GF-D8 (cell line): ENCODE measurements around the gene SMIM36.
"Not testable (repeated sequence)": the region's sequence is repeated elsewhere in the genome, so short reads cannot be mapped to it uniquely, and the experiment has no call there.

Experiments
- DNase-seq: peaks from one replicate; lab custom pipeline; 2025; lab: John Stamatoyannopoulos, UW

The SMIM36 gene

DNA sequence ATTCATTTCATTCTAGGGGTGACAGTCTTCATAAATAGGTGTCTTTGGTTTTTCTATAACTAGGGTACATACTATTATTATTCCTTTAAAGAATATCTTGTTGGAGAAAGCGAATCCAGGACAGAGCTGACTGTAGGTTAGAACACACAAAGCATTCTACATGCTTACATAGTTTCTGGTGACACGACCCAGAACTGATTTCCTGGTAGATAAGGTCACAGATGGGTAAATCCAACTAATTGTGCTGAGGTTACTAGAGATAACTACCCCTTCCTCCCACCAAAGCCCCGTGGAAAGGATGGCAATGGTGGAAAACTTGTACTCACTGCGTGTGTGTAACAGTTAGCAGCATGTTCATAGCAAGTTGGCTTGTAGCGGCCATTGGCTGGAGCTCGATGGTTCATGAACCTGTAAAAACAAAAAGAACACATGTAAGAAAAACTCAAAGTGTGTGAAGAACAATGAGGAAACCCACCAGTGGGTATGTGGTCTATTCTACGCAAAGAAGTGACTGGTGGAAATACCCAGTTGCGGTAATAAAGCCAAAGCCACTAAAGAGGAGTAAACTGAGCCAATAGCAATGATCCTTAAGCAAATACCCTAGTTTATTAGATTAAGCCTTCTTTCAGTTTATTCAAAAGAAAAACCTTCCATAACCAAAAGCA, 97.3 kb downstream of the SMIM36 start:
- no peak for DNase-seq

DNA sequence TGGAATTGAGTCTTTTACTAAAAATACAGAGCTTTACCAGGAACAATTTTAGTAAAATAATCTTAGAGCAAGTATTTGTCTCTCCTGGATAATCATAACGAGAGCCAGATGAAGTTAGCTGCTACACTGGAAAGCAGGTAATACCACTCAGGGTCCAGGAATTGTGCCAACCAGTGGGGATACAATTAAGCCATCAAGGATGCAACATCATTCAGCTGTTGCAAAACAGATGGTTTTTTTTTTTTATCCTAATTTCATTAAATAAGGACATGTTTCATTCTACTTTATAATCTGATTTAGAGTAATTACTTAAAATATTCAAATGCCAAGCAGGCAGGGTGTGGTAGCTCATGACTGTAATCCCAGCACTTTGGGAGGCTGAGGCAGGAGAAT, 99.8 kb downstream of the SMIM36 start:
- DNase-seq, result no peak

DNA sequence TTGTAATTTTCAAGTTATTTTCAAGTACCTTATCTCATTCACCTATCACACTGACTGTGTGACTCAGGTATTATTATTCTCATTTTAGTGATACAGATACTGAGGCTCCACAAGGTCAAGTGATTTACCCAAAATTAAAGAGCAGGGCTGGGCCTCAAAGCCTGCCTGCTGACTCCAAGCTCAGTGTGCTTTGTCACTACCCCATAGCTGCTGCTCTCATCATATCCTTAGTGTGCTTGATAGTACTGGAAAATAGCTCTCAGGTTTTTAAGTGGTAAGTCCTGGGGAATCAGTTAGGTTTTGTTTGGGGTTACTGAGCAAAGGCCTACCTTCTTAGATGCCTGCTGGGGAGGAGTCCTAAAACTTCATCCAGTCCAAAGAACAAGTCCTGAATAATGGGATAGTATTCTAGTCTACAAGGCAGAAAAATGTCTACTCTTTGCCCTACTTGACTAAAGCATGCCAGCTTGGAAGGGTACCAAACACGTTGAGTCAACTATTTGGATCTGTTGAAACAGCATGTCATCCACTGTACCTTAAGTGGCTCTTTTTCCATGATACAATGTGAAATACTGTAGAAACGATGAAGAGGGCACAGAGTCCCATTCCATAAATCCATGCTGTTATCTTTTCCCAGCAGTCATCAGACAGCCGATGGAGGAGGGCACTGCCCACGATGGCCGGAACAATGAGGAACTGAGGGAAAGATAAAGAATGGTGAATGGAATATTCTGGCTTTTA, 100.4 kb downstream of the SMIM36 start:
- DNase-seq, result no peak

DNA sequence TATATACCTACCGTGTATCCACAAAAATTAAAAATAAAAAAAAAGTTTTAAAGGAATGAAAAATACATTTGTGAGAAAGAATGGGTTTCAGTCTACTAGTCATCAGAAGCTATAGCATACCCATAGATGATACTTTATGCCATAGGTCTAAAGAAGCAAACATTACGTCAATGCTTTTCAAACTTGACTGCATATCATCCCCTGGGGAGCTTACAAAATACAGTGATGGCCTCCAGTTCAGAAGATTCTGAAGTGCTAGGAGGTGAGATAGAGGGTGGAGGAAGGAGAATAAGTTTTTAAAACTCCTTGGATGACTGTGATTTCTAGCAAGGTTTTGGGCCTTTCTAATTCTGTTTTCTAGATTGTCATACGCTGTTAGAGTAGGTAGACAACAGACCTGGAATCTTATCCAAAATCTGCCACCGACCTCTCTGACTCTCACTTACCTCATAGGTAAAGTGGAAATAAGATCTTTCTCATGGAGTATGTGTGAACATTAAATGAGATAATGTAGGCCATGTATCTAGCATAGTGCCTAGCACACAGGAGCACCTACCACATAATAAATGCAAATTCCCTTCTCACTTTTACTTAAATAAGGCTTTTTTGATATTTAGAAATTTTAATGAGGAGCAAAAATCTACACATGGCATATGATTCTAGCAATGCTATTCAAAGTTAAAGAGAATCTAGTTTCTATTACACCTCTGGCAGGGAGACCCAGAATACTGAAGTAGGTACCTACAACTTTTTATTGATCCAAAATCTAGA, 102.0 kb downstream of the SMIM36 start:
- no peak for DNase-seq

DNA sequence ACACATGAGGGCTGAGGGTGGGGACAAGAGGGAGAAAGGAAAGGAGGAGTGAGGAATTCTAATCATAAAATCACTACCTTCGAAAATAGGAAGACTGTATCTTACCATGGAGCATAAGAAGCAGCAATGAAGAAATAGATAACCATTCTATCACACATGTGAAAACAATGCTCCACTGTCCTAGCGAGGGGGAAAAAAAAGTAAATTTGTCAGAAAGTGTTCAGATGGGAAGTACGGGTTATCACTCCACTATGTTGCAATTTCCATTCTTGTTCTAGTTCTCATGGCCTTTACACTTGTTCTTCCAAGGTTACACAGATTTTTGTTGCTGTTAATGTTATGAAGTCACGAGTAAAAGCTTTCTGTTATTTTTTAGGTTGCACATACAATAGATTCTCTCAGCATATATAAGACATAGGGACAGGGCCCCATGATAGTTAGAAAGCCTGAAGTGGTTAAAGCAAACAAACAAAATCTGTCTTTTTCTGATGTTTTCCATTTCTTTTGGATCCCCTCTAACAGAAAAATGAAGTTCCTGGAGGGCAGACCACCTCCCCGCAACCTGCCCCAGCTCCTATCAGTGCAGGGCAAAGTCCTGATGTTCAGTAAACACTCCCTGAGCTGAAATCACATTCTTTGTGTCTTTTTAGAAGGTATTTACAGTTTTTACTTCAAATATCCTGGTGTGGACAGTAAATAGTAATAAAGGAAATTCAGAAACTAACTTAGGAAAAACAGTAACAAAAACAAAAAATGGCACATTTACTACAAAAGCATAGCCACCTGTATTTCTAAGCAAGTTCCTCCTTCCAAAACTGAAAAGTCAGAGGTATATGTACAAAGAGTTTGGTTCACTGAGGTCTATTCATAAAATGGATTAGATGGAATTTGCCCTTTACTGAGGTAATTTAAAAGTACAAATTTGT, 103.3 kb downstream of the SMIM36 start:
- no peak for DNase-seq

DNA sequence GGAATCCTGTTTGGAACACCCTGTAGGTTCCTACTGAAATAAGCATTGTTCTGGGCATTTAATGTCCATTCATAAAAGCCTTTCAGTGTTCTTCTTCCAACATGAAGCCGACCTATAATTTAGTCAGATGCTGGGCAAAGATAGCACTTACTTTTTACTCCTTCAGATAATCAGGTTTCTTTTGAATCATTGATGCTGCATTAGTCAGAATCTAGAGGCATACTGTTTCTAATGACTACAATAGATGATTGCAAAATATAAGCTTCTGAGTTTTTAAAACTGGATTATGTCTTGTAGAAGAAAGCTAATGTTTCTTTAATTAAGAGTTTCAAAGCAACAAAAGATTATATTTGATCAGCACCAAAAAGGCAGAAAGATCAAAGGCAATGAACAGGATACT, 105.7 kb downstream of the SMIM36 start:
- DNase-seq, result no peak

DNA sequence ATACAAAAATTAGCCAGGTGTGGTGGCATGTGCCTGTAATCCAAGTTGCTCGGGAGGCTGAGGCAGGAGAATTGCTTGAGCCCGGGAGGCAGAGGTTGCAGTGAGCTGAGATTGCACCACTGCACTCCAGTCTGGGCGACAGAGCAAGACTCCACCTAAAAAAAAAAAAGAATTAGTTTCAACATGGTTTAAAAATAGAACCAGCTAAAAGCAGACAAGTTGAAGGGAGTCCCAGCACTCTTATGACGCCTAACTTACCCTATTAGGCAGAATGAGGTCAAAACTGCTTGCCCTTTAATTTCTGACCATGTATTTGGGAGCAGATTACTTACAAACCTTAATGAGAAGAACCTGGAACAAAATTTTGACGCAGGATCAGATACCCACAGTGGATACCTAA, 107.1 kb downstream of the SMIM36 start:
- DNase-seq, result not testable (repeated sequence)

DNA sequence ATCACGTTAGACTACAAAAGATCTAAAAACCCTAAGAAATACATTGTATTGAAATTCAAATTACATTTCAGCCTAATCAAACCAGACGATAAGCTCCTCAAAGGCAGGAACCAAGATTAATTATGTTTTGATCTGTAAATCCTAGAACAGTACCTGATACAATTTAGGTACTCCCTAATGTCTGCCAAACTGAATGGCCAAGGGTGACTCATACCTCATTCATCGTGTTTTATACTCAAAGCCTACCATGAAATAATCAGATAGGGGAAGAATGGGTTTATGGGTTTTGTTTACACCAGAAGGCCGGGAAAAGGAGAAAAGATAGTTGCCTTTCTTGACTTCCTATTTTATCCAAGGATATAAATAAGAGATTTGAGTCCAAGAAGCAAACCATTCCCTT, 108.9 kb downstream of the SMIM36 start:
- no peak for DNase-seq
